HEK293 (cell line): ENCODE results near the gene TMEM263.

Experiments
- CTCF ChIA-PET: fragments of 350-600 bp; formaldehyde crosslinking; extraction: SDS; loops from one replicate; lab custom pipeline; 2021; ENCODE audit warnings: antibody characterized with exemption; lab: Yijun Ruan, JAX
- POLR2A ChIA-PET: fragments of 300-600 bp; formaldehyde crosslinking; extraction: SDS; loops from one replicate; lab custom pipeline; 2020; ENCODE audit warnings: antibody characterized with exemption, inconsistent platforms; lab: Yijun Ruan, JAX
- H3K27ac ChIP-seq: fragments of 200-500 bp; sonication (Bioruptor generic); 2 replicates; pipeline ENCODE4 v1.5.1; 2014; ENCODE audit warnings: low read depth, low read length, control low read depth, inconsistent platforms; ENCODE audit errors: extremely low read depth
- H3K36me3 ChIP-seq, 2 experiments: fragments of 200-500 bp in 1 of 2; sonication (Bioruptor generic) in 1 of 2; 1 replicate in 1 of 2; 2 replicates in 1 of 2; pipeline ENCODE4 v1.5.1; 2014 to 2017; ENCODE audit warnings: inconsistent platforms in 2 of 2, low read length in 2 of 2; ENCODE audit not compliant: control insufficient read depth in 2 of 2, insufficient read depth in 1 of 2
- H3K4me1 ChIP-seq: fragments of 200-500 bp; sonication (Bioruptor generic); 2 replicates; pipeline ENCODE4 v1.5.1; 2014; ENCODE audit warnings: mild to moderate bottlenecking, low read length, inconsistent platforms; ENCODE audit not compliant: control insufficient read depth, insufficient read depth
- H3K4me3 ChIP-seq: 2 replicates; pipeline ENCODE4 v1.5.1; 2011; ENCODE audit warnings: low read depth, mild to moderate bottlenecking, control low read depth, low read length, moderate library complexity
- H3K9me3 ChIP-seq: fragments of 200-500 bp; sonication (Bioruptor generic); 2 replicates; pipeline ENCODE4 v1.5.1; 2014; ENCODE audit warnings: low read depth, low read length, inconsistent platforms; ENCODE audit not compliant: control insufficient read depth, insufficient read depth
- ATF2 ChIP-seq: fragments of 450-650 bp; formaldehyde crosslinking; IDR thresholded peaks from 2 replicates; pipeline ENCODE4 v1.5.1; 2016; ENCODE audit warnings: missing biosample characterization, missing genetic modification characterization, low read depth
- CTCF ChIP-seq: fragments of 450-650 bp; formaldehyde crosslinking; IDR thresholded peaks from 2 replicates; pipeline ENCODE4 v1.5.1; 2016; ENCODE audit warnings: missing biosample characterization, missing genetic modification characterization
- GLI2 ChIP-seq: fragments of 450-650 bp; formaldehyde crosslinking; IDR thresholded peaks from 2 replicates; pipeline ENCODE4; 2017; ENCODE audit warnings: missing biosample characterization, missing genetic modification characterization, low read depth, borderline replicate concordance
- KLF10 ChIP-seq: fragments of 450-650 bp; IDR thresholded peaks from 2 replicates; pipeline ENCODE4 v1.5.1; 2018; ENCODE audit warnings: missing biosample characterization, mild to moderate bottlenecking, missing genetic modification characterization
- KLF7 ChIP-seq: fragments of 450-650 bp; formaldehyde crosslinking; IDR thresholded peaks from 2 replicates; pipeline ENCODE4 v1.5.1; 2016; ENCODE audit warnings: missing biosample characterization, missing genetic modification characterization, borderline replicate concordance
- KLF8 ChIP-seq: fragments of 450-650 bp; formaldehyde crosslinking; IDR thresholded peaks from 2 replicates; pipeline ENCODE4 v1.5.1; 2016; ENCODE audit warnings: missing biosample characterization, missing genetic modification characterization
- MEIS1 ChIP-seq: sonication (generic); formaldehyde crosslinking; IDR thresholded peaks from 2 replicates; pipeline ENCODE4 v1.8.1; 2022; ENCODE audit warnings: missing genetic modification reagents, mild to moderate bottlenecking, borderline replicate concordance
- REPIN1 ChIP-seq: fragments of 450-650 bp; formaldehyde crosslinking; IDR thresholded peaks from 2 replicates; pipeline ENCODE4 v1.5.1; 2017; ENCODE audit warnings: missing biosample characterization, missing genetic modification characterization, low read depth
- SCRT2 ChIP-seq: fragments of 450-650 bp; formaldehyde crosslinking; IDR thresholded peaks from 2 replicates; pipeline ENCODE4 v1.5.1; 2016; ENCODE audit warnings: missing biosample characterization, missing genetic modification characterization
- TCF7L2 ChIP-seq: IDR thresholded peaks from 2 replicates; pipeline ENCODE4 v1.6.1; 2011; ENCODE audit warnings: low read depth, mild to moderate bottlenecking, inconsistent platforms, low read length, moderate library complexity, borderline replicate concordance
- ZBTB20 ChIP-seq: fragments of 450-650 bp; formaldehyde crosslinking; IDR thresholded peaks from 2 replicates; pipeline ENCODE4 v1.5.1; 2016; ENCODE audit warnings: missing biosample characterization, missing genetic modification characterization
- ZFP69B ChIP-seq: fragments of 450-650 bp; formaldehyde crosslinking; IDR thresholded peaks from 2 replicates; pipeline ENCODE4 v1.5.1; 2016; ENCODE audit warnings: missing biosample characterization, missing genetic modification characterization
- ZNF121 ChIP-seq: fragments of 450-650 bp; formaldehyde crosslinking; IDR thresholded peaks from 2 replicates; pipeline ENCODE4 v1.5.1; 2016; ENCODE audit warnings: missing biosample characterization, missing genetic modification characterization
- ZNF16 ChIP-seq: fragments of 450-650 bp; formaldehyde crosslinking; IDR thresholded peaks from 2 replicates; pipeline ENCODE4 v1.5.1; 2016; ENCODE audit warnings: low read depth, missing biosample characterization, missing genetic modification characterization
- ZNF174 ChIP-seq: fragments of 450-650 bp; formaldehyde crosslinking; IDR thresholded peaks from 2 replicates; pipeline ENCODE4 v1.5.0; 2017; ENCODE audit warnings: missing biosample characterization, mild to moderate bottlenecking, missing genetic modification characterization
- ZNF18 ChIP-seq: fragments of 450-650 bp; formaldehyde crosslinking; IDR thresholded peaks from 2 replicates; pipeline ENCODE4 v1.5.1; 2016; ENCODE audit warnings: missing biosample characterization, missing genetic modification characterization
- ZNF23 ChIP-seq: fragments of 450-650 bp; formaldehyde crosslinking; IDR thresholded peaks from 2 replicates; pipeline ENCODE4 v1.5.1; 2016; ENCODE audit warnings: missing biosample characterization, missing genetic modification characterization, borderline replicate concordance
- ZNF391 ChIP-seq: fragments of 450-650 bp; formaldehyde crosslinking; IDR thresholded peaks from 2 replicates; pipeline ENCODE4 v1.5.1; 2016; ENCODE audit warnings: low read depth, missing biosample characterization, missing genetic modification characterization, borderline replicate concordance
- ZNF394 ChIP-seq: fragments of 450-650 bp; formaldehyde crosslinking; IDR thresholded peaks from 2 replicates; pipeline ENCODE4 v1.5.1; 2016; ENCODE audit warnings: missing biosample characterization, missing genetic modification characterization, mild to moderate bottlenecking, moderate library complexity, borderline replicate concordance
- ZNF433 ChIP-seq: fragments of 450-650 bp; formaldehyde crosslinking; IDR thresholded peaks from 2 replicates; pipeline ENCODE4 v1.5.1; 2016; ENCODE audit warnings: missing biosample characterization, missing genetic modification characterization, low read depth
- ZNF558 ChIP-seq: fragments of 450-650 bp; formaldehyde crosslinking; IDR thresholded peaks from 2 replicates; pipeline ENCODE4 v1.5.1; 2016; ENCODE audit warnings: missing biosample characterization, missing genetic modification characterization
- ZNF621 ChIP-seq: fragments of 450-650 bp; formaldehyde crosslinking; IDR thresholded peaks from 2 replicates; pipeline ENCODE4 v1.5.1; 2017; ENCODE audit warnings: missing biosample characterization, missing genetic modification characterization
- ZNF639 ChIP-seq: fragments of 450-650 bp; formaldehyde crosslinking; IDR thresholded peaks from 2 replicates; pipeline ENCODE4 v1.5.1; 2016; ENCODE audit warnings: missing biosample characterization, missing genetic modification characterization
- ZNF704 ChIP-seq: fragments of 450-650 bp; formaldehyde crosslinking; IDR thresholded peaks from 2 replicates; pipeline ENCODE4 v1.5.1; 2016; ENCODE audit warnings: missing biosample characterization, missing genetic modification characterization
- ZNF837 ChIP-seq: fragments of 450-650 bp; formaldehyde crosslinking; IDR thresholded peaks from 2 replicates; pipeline ENCODE4 v1.5.1; 2016; ENCODE audit warnings: missing biosample characterization, missing genetic modification characterization
- ZSCAN16 ChIP-seq: fragments of 450-650 bp; formaldehyde crosslinking; IDR thresholded peaks from 2 replicates; pipeline ENCODE4 v1.5.1; 2016; ENCODE audit warnings: missing biosample characterization, missing genetic modification characterization
- ZXDB ChIP-seq: fragments of 450-650 bp; formaldehyde crosslinking; IDR thresholded peaks from 2 replicates; pipeline ENCODE4 v1.5.1; 2016; ENCODE audit warnings: missing biosample characterization, missing genetic modification characterization

TMEM263 gene

GRCh38 chr12:106954462-106955376 lies 988 bp upstream of the TMEM263 start (continued):
- TF ChIP-seq KLF7 (tag by site-specific recombination) = no peak
- TF ChIP-seq ZNF16 (tag by site-specific recombination) = no peak
- TF ChIP-seq ZNF433 = no peak
- no peak for TF ChIP-seq ZNF18 (tag by site-specific recombination)
- TF ChIP-seq ZNF558 (tag by site-specific recombination) = no peak
- no peak for TF ChIP-seq REPIN1 (tag by site-specific recombination)
- no peak for TF ChIP-seq ZSCAN16 (tag by site-specific recombination)
- no peak for TF ChIP-seq ZNF394 (tag by site-specific recombination)

- Histone ChIP-seq H3K4me1 (peaks cover 15% of the 10 kb centered on the region), H3K36me3 (peaks cover 0 to 4% of the 10 kb centered on the region in 2 experiments; a peak in 1 of 3 replicates), H3K27ac (peak overlapping the region; percentile 96), H3K4me3 (peak overlapping the region; percentile 59), H3K9me3 (no peaks in the 10 kb centered on the region)
- ChIA-PET POLR2A (interaction anchor here (0.6 to 2.4 kb wide), 16 partner anchors 13 to 654 kb away, joined by 3 to 34 read pairs (median 4); partner anchors contain the start of genes CRY1, MTERF2 and POLR3B), CTCF (interaction anchor here (0.6 to 1.1 kb wide), 6 partner anchors 9 to 799 kb away, joined by 3 to 5 read pairs (median 3); no protein-coding TSS in a partner anchor)
- TF ChIP-seq ZNF23 (tag by site-specific recombination) (no peak), ZNF391 (no peak), KLF10 (tag by site-specific recombination) (no peak), ZXDB (0 out of 2 replicates have a peak, but pooled peaks have one; percentile 7), ZFP69B (tag by site-specific recombination) (no peak), ZNF174 (tag by site-specific recombination) (no peak), ZNF639 (no peak), CTCF (tag by site-specific recombination) (peak; percentile 73), REPIN1 (tag by site-specific recombination) (no peak), GLI2 (no peak), ZNF837 (tag by site-specific recombination) (no peak), MEIS1 (no peak), ATF2 (tag by site-specific recombination) (no peak), ZNF121 (tag by site-specific recombination) (no peak), SCRT2 (peak; percentile 94), ZNF704 (tag by site-specific recombination) (no peak), TCF7L2 (no peak), ZNF621 (tag by site-specific recombination) (no peak), KLF8 (tag by site-specific recombination) (no peak), ZBTB20 (tag by site-specific recombination) (peak; percentile 20)
Observed at GRCh38 chr12:106956048-106956578, 406 bp downstream of the TMEM263 start.
